HEK293 (cell line): Measurements from ENCODE around the gene RPGR.

ENCODE experiments used
- AEBP2 ChIP-seq: fragments of 450-650 bp; formaldehyde crosslinking; IDR thresholded peaks from 2 replicates; pipeline ENCODE4 v1.5.1; 2016; ENCODE audit warnings: missing biosample characterization, missing genetic modification characterization, borderline replicate concordance
- CTCF ChIP-seq: fragments of 450-650 bp; formaldehyde crosslinking; IDR thresholded peaks from 2 replicates; pipeline ENCODE4 v1.5.1; 2016; ENCODE audit warnings: missing biosample characterization, missing genetic modification characterization
- HOXD13 ChIP-seq: sonication (generic); formaldehyde crosslinking; IDR thresholded peaks from 2 replicates; pipeline ENCODE4 v1.8.0; 2022; ENCODE audit warnings: missing genetic modification reagents, borderline replicate concordance
- REST ChIP-seq: fragments of 450-650 bp; formaldehyde crosslinking; IDR thresholded peaks from 2 replicates; pipeline ENCODE4 v1.5.1; 2016; ENCODE audit warnings: missing biosample characterization, missing genetic modification characterization

GRCh38 chrX:38262715-38263620 is 64.3 kb downstream of the RPGR start:
- no peak for TF ChIP-seq HOXD13 (CRISPR knock-in tag)
- no peak for TF ChIP-seq REST
- no peak for TF ChIP-seq CTCF (tag by site-specific recombination)
- no peak for TF ChIP-seq AEBP2 (tag by site-specific recombination)
